ENCODE measurements around the gene GMDS.

Gene GMDS

GRCh38 chr6:2073476-2073875 lies 171.9 kb downstream of the GMDS start:
- TF ChIP-seq CTCF (IDR thresholded peaks at IDR 0.05; ENCODE audit: insufficient read depth, low read depth, low read length, missing control alignments): no peak
- no peak overlapping the region for H3K4me3 ChIP-seq (ENCODE audit: low read depth, low read length)

GRCh38 chr6:2072453-2072852 lies 173.0 kb downstream of the GMDS start:
- no peak for DNase-seq (ENCODE audit: low read depth)
- H3K4me3 ChIP-seq (ENCODE audit: low read depth, low read length): no peak overlapping the region
- no peak for TF ChIP-seq CTCF (IDR thresholded peaks at IDR 0.05; ENCODE audit: insufficient read depth, low read depth, low read length, missing control alignments)

More at GRCh38 chr6:2073476-2073875, 171.9 kb downstream of the GMDS start:
- DNase-seq (ENCODE audit: low read depth): no peak

GRCh38 chr6:2063547-2063946 lies 181.9 kb downstream of the GMDS start:
- no peak overlapping the region for H3K4me3 ChIP-seq (ENCODE audit: low read depth, low read length)
- DNase-seq (ENCODE audit: low read depth): no peak
- TF ChIP-seq CTCF (IDR thresholded peaks at IDR 0.05; ENCODE audit: insufficient read depth, low read depth, low read length, missing control alignments): no peak

GRCh38 chr6:2061880-2062279 lies 183.5 kb downstream of the GMDS start:
- TF ChIP-seq CTCF (IDR thresholded peaks at IDR 0.05; ENCODE audit: insufficient read depth, low read depth, low read length, missing control alignments): no peak
- no peak overlapping the region for H3K4me3 ChIP-seq (ENCODE audit: low read depth, low read length)
- no peak for DNase-seq (ENCODE audit: low read depth)

- DNase-seq (ENCODE audit: low read depth): no peak
- TF ChIP-seq CTCF (IDR thresholded peaks at IDR 0.05; ENCODE audit: insufficient read depth, low read depth, low read length, missing control alignments): no peak
Observed at GRCh38 chr6:2055911-2056310, 189.5 kb downstream of the GMDS start.

GRCh38 chr6:2055143-2055542 lies 190.3 kb downstream of the GMDS start:
- no peak overlapping the region for H3K4me3 ChIP-seq (ENCODE audit: low read depth, low read length)
- no peak for DNase-seq (ENCODE audit: low read depth)
- no peak for TF ChIP-seq CTCF (IDR thresholded peaks at IDR 0.05; ENCODE audit: insufficient read depth, low read depth, low read length, missing control alignments)

More at GRCh38 chr6:2055911-2056310, 189.5 kb downstream of the GMDS start:
- H3K4me3 ChIP-seq (ENCODE audit: low read depth, low read length): no peak overlapping the region

GRCh38 chr6:2054516-2055067 lies 190.8 kb downstream of the GMDS start:
- no peak for TF ChIP-seq CTCF (IDR thresholded peaks at IDR 0.05; ENCODE audit: insufficient read depth, low read depth, low read length, missing control alignments)
- DNase-seq (ENCODE audit: low read depth): no peak
- H3K4me3 ChIP-seq (ENCODE audit: low read depth, low read length): no peak overlapping the region
